HG03025 (cell line): ENCODE measurements around the gene PTP4A2.

Experiments used
- ATAC-seq: cut with Tn5 transposase; IDR thresholded peaks from one replicate; pipeline ENCODE4 v1.9.1; 2021; ENCODE audit warnings: mild to moderate bottlenecking, moderate library complexity; ENCODE audit not compliant: unreplicated experiment, low FRiP score

Gene PTP4A2

DNA sequence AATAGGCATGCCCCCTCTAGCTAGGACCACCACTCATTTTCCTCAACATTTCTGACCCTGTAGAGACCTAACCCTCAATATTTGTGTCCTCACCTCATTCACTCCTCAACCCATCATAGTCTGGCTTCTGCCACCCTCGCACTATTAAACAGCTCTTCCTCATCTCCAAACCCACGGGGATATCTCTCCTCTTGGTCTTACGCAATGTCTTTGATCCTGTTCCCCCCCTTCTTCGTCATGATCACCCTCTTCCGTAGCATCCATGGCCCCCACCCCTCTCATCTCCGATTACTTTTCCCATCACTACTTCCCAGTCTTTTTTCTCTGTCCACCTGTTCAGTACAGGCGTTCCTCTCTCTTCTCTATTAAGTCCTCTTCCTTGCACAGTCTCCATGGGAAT is 70.6 kb downstream of the PTP4A2 start:
- no peak for ATAC-seq

GRCh38 chr1:31866450-31867032 is 71.6 kb downstream of the PTP4A2 start:
- ATAC-seq, result no peak

DNA sequence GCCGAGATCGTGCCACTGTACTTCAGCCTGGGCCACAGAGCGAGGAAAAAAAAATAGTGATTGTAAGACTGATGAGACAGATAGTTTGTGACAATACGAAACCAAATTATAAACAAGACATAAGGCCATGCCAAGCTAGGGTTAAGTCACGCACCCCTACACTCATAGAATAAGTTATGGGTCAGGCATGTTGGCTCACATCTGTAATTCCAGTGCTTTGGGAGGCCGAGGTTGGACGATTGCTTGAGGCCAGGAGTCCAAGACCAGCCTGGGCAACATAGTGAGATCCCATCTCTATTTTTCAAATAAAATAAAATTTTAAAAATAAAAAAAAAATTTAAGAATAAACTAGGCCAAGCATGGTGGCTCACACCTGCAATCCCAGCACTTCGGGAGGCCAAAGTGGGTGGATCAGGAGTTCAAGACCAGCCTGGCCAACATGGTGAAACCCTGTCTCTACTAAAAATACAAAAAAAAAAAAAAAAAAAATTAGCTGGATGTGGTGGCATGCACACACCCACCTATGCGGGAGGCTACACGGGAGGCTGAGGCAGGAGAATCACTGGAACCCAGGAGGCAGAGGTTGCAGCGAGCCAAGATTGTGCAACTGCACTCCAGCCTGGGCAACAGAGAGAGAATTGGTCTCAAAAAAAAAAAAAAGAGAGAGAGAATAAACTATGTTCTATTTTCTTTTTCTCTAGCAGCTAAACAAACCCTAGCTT is 72.3 kb downstream of the PTP4A2 start:
- no peak for ATAC-seq

DNA sequence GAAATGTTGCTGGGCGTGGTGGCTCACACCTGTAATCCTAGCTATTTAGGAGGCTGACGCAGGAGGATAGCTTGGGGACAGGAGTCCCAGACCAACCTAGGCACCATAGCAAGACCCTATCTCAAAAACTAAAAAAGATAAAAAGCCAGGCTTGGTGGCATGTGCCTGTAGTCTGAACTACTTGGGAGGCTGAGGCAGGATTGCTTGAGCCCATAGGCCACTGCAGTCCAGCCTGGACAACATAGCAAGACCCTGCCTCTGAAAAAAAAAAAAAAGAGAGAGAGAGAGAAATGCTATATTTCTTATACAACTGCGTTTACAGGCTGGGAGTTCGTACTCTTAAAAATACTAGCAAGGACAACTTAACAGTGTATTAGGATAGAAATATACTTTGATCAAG is 76.1 kb downstream of the PTP4A2 start:
- no peak for ATAC-seq

DNA sequence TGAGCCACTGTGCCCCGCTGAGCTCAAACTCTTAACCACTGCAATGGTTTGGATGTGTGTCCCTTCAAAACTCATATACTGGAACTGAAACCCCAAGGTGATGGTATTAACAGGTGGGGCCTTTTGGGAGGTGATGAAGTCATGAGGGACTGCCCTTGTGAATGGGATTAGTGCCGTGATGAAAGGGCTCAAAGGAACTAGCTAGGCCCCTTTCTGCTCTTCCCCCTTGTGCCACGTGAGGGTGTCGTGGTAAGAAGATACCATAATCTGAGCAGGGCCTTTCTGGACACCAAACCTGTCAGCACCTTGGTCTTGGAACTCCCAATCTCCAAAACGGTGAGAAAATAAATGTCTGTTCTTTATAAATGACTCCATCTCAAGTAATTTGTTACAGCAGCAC is 76.8 kb downstream of the PTP4A2 start:
- no peak for ATAC-seq

DNA sequence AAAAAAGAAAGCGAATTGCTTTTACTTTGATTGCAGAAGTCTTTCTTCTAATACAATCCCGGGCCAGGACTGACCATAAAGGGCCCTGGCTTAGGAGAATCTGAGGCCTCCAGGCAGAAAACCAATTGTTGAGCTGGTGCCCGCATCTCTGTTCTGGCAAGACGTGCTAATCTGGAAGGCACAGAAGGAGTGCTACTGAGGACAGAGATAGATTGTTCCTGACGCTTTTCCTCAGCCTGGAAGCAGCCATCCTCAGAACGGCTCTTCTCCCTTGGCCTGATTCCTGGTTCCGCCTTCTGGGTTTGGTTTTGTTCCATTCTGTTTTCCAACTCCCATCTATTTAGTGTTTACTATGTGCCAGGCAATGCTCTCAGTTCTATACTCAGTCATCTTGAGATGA is 77.6 kb downstream of the PTP4A2 start:
- no peak for ATAC-seq

GRCh38 chr1:31859719-31860118 is 78.4 kb downstream of the PTP4A2 start:
- no peak for ATAC-seq

- no peak for ATAC-seq
Observed at GRCh38 chr1:31859044-31859443, 79.1 kb downstream of the PTP4A2 start.

- ATAC-seq, result no peak
Observed at GRCh38 chr1:31857863-31858262, 80.3 kb downstream of the PTP4A2 start.
